Liver (tissue), 3 donors: Measurements from ENCODE around the gene ZC3HAV1.

Source experiments
- EGR1 ChIP-seq, 2 donors: IDR thresholded peaks; 2 replicates each; pipeline ENCODE4 v1.6.1; 2016 to 2018; ENCODE audit warnings: antibody characterized with exemption in 2 of 2, low read depth in 2 of 2
- FOXA1 ChIP-seq: IDR thresholded peaks from 2 replicates; pipeline ENCODE4 v1.6.1; 2016; ENCODE audit warnings: antibody characterized with exemption
- JUND ChIP-seq, 2 donors: IDR thresholded peaks; 2 replicates each; pipeline ENCODE4 v1.6.1; 2016; ENCODE audit warnings: antibody characterized with exemption in 2 of 2
- RAD21 ChIP-seq, 2 donors: IDR thresholded peaks; 2 replicates each; pipeline ENCODE4 v1.6.1; 2016; ENCODE audit warnings: antibody characterized with exemption in 2 of 2, mild to moderate bottlenecking in 2 of 2
- SP1 ChIP-seq: IDR thresholded peaks from 2 replicates; pipeline ENCODE4 v1.6.1; 2018; ENCODE audit warnings: antibody characterized with exemption, mild to moderate bottlenecking
- TAF1 ChIP-seq: conservative IDR thresholded peaks from 2 replicates; pipeline ENCODE4 v1.6.1; 2016; ENCODE audit warnings: antibody characterized with exemption, mild to moderate bottlenecking
- TF ChIP-seq, protein P1 (sequence below): fragments of 150-350 bp; IDR thresholded peaks from 2 replicates; pipeline ENCODE4 v1.5.1; 2017; ENCODE audit warnings: improper control_type of control experiment, low read depth, low read length; ENCODE audit not compliant: missing input control
- TF ChIP-seq, protein P2 (sequence below): IDR thresholded peaks from 2 replicates; pipeline ENCODE4 v1.6.1; 2016; ENCODE audit warnings: antibody characterized with exemption, mild to moderate bottlenecking
- TF ChIP-seq, protein P3 (sequence below): IDR thresholded peaks from 2 replicates; pipeline ENCODE4 v1.6.1; 2016; ENCODE audit warnings: antibody characterized with exemption
- donor health status: healthy.
- donor health status: healthy.

DNA sequence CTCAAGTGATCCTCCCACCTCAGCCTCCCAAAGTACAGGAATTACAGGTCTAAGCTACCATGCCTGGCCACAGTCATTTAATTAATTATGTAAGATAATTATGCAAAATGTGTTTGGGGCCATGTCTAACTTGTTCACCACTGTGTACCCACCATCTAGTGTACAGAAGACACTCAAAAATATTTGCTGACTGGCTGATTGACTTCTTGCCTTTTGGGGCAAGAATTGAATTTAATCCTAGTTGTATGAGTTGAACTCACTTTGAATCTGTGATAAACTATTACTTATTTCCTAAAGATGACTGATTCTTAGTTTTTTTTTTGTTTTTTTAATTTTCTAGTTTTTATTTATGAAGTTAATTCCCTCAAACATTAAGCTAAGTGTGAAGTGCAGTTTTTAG, 57.9 kb downstream of the ZC3HAV1 start:
- TF ChIP-seq, protein P1, sequence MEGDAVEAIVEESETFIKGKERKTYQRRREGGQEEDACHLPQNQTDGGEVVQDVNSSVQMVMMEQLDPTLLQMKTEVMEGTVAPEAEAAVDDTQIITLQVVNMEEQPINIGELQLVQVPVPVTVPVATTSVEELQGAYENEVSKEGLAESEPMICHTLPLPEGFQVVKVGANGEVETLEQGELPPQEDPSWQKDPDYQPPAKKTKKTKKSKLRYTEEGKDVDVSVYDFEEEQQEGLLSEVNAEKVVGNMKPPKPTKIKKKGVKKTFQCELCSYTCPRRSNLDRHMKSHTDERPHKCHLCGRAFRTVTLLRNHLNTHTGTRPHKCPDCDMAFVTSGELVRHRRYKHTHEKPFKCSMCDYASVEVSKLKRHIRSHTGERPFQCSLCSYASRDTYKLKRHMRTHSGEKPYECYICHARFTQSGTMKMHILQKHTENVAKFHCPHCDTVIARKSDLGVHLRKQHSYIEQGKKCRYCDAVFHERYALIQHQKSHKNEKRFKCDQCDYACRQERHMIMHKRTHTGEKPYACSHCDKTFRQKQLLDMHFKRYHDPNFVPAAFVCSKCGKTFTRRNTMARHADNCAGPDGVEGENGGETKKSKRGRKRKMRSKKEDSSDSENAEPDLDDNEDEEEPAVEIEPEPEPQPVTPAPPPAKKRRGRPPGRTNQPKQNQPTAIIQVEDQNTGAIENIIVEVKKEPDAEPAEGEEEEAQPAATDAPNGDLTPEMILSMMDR = no peak
- TF ChIP-seq EGR1 (IDR thresholded peaks at IDR 0.05; ENCODE audit: low read depth in 2 of 2) (no peak), TAF1 (no peak), JUND (IDR thresholded peaks at IDR 0.05) (no peak), RAD21 (IDR thresholded peaks at IDR 0.05) (no peak), FOXA1 (no peak), SP1 (no peak)
- TF ChIP-seq, protein P2, sequence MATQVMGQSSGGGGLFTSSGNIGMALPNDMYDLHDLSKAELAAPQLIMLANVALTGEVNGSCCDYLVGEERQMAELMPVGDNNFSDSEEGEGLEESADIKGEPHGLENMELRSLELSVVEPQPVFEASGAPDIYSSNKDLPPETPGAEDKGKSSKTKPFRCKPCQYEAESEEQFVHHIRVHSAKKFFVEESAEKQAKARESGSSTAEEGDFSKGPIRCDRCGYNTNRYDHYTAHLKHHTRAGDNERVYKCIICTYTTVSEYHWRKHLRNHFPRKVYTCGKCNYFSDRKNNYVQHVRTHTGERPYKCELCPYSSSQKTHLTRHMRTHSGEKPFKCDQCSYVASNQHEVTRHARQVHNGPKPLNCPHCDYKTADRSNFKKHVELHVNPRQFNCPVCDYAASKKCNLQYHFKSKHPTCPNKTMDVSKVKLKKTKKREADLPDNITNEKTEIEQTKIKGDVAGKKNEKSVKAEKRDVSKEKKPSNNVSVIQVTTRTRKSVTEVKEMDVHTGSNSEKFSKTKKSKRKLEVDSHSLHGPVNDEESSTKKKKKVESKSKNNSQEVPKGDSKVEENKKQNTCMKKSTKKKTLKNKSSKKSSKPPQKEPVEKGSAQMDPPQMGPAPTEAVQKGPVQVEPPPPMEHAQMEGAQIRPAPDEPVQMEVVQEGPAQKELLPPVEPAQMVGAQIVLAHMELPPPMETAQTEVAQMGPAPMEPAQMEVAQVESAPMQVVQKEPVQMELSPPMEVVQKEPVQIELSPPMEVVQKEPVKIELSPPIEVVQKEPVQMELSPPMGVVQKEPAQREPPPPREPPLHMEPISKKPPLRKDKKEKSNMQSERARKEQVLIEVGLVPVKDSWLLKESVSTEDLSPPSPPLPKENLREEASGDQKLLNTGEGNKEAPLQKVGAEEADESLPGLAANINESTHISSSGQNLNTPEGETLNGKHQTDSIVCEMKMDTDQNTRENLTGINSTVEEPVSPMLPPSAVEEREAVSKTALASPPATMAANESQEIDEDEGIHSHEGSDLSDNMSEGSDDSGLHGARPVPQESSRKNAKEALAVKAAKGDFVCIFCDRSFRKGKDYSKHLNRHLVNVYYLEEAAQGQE = no peak
- TF ChIP-seq, protein P3, sequence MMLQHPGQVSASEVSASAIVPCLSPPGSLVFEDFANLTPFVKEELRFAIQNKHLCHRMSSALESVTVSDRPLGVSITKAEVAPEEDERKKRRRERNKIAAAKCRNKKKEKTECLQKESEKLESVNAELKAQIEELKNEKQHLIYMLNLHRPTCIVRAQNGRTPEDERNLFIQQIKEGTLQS = no peak
